ENCODE data around the gene MXD4. TPM values are rescaled to one million over a fixed set of nuclear protein-coding genes. Genes with fewer than 3 reads are reported as not detected.
A peak's percentile ranks its signal among the peaks of the same experiment; 100 is the strongest.

MXD4 gene
- total and polyA plus RNA-seq, 9 of the 15 experiments (the other 6 are each of a cell fraction or from before 2014, with no cell fraction given) = 0.06 to 13.5 (median 5.9) TPM

DNA sequence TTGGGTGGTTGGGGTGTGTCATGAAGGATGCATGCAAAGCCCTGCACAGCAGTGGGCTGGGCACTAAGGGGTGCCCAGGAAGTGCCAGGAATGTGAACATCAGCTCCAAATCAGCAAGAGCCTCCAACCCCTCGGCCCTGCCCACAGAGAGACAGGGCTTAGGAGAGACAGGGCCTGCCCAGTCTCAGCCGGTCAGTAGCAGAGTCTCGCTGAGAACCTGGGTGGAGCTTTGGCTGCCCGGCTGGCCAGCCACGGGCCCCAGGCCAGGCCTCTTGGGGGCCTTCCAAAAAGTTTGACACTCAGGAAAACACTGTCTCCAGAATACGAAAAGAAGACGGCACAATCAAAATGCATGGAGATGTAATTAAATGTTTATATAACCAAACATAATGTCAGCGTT is 4.3 kb upstream of the MXD4 start:
- H3K4me2 ChIP-seq (ENCODE audit: insufficient read depth, low read length) = no peak overlapping the region
- BruUV-seq (replicated peaks) = no TSS peak
- no peaks in the 10 kb centered on the region for H3K27me3 ChIP-seq (ENCODE audit: control insufficient read depth in 2 of 2, insufficient read depth in 2 of 2, low read length in 2 of 2)
- no peak overlapping the region for H3K4me3 ChIP-seq
- TF ChIP-seq NRF1 (conservative IDR thresholded peaks at IDR 0.05 in 1 of 2, IDR thresholded peaks at IDR 0.05 in 1 of 2) (no peak), JUNB (CRISPR knock-in tag; conservative IDR thresholded peaks at IDR 0.05) (no peak), BRF1 (IDR thresholded peaks at IDR 0.05; ENCODE audit: borderline replicate concordance, extremely low read depth, insufficient read length) (no peak), POLR2AphosphoS2 (IDR thresholded peaks at IDR 0.05; ENCODE audit: low read length) (no peak), LEF1 (IDR thresholded peaks at IDR 0.05) (no peak), TSC22D4 (tag; IDR thresholded peaks at IDR 0.05) (no peak), GABPA (tag; conservative IDR thresholded peaks at IDR 0.05; ENCODE audit: low read depth) (no peak), ZNF584 (CRISPR knock-in tag; IDR thresholded peaks at IDR 0.05; ENCODE audit: low read depth) (no peak), TBL1XR1 (IDR thresholded peaks at IDR 0.05; ENCODE audit: low read length in 2 of 2) (no peak), ZNF384 (IDR thresholded peaks at IDR 0.05; ENCODE audit: low read depth, low read length) (no peak)
- TF ChIP-seq, protein P1, sequence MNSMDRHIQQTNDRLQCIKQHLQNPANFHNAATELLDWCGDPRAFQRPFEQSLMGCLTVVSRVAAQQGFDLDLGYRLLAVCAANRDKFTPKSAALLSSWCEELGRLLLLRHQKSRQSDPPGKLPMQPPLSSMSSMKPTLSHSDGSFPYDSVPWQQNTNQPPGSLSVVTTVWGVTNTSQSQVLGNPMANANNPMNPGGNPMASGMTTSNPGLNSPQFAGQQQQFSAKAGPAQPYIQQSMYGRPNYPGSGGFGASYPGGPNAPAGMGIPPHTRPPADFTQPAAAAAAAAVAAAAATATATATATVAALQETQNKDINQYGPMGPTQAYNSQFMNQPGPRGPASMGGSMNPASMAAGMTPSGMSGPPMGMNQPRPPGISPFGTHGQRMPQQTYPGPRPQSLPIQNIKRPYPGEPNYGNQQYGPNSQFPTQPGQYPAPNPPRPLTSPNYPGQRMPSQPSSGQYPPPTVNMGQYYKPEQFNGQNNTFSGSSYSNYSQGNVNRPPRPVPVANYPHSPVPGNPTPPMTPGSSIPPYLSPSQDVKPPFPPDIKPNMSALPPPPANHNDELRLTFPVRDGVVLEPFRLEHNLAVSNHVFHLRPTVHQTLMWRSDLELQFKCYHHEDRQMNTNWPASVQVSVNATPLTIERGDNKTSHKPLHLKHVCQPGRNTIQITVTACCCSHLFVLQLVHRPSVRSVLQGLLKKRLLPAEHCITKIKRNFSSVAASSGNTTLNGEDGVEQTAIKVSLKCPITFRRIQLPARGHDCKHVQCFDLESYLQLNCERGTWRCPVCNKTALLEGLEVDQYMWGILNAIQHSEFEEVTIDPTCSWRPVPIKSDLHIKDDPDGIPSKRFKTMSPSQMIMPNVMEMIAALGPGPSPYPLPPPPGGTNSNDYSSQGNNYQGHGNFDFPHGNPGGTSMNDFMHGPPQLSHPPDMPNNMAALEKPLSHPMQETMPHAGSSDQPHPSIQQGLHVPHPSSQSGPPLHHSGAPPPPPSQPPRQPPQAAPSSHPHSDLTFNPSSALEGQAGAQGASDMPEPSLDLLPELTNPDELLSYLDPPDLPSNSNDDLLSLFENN (IDR thresholded peaks at IDR 0.05; ENCODE audit: low read depth in 2 of 2, low read length in 2 of 2) = no peak
- TF ChIP-seq, protein P2, sequence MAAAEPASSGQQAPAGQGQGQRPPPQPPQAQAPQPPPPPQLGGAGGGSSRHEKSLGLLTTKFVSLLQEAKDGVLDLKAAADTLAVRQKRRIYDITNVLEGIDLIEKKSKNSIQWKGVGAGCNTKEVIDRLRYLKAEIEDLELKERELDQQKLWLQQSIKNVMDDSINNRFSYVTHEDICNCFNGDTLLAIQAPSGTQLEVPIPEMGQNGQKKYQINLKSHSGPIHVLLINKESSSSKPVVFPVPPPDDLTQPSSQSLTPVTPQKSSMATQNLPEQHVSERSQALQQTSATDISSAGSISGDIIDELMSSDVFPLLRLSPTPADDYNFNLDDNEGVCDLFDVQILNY (CRISPR knock-in tag; IDR thresholded peaks at IDR 0.05) = no peak
- H4K20me1 ChIP-seq (replicated peaks; ENCODE audit: control insufficient read depth, insufficient read depth, low read length) = no peaks in the 10 kb centered on the region
- no peak overlapping the region for H2AFZ ChIP-seq (ENCODE audit: low read depth, low read length)
- ChIA-PET CTCF (ENCODE audit: low intra/inter-chr PET ratio) (no interaction called here), POLR2A (no interaction called here)
- no peaks in the 10 kb centered on the region; the same call in 2 of the 3 replicates for H3K79me2 ChIP-seq (ENCODE audit: control insufficient read depth, insufficient read depth, low read length)
- H3K9me1 ChIP-seq (ENCODE audit: control insufficient read depth, insufficient read depth, low read length) = no peaks in the 10 kb centered on the region
- H3K9ac ChIP-seq (ENCODE audit: insufficient read depth in 1 of 2, low read depth in 2 of 2, low read length in 2 of 2) = peak overlapping the region in 1 of 2 experiments; percentile 81; a peak in 2 of 4 replicates
- peaks cover 15 to 80% of the 10 kb centered on the region in 2 experiments for H3K4me1 ChIP-seq (replicated peaks in 1 of 2; ENCODE audit: control insufficient read depth in 2 of 2, insufficient read depth in 2 of 2, low read length in 2 of 2)
- ATAC-seq (no peak), FAIRE-seq (no peak), DNase-seq (ENCODE audit: extremely low read depth in 1 of 4, low spot score in 3 of 4) (no peak)
- intact Hi-C loops (cut with micrococcal nuclease) (no loop called here), in situ Hi-C loops (cut with MboI) (no loop called here)
- H3K36me3 ChIP-seq (ENCODE audit: control insufficient read depth, insufficient read depth, low read length) = no peaks in the 10 kb centered on the region; the same call in 2 of the 3 replicates
- no peak overlapping the region for H3K27ac ChIP-seq (ENCODE audit: extremely low read depth, low read depth, low read length)
- 81% methylated on average over 8 of the region's 8 CpGs for WGBS (ENCODE audit: insufficient coverage, low coverage, missing lambda C conversion rate)
- no peaks in the 10 kb centered on the region for H3K9me3 ChIP-seq (replicated peaks; ENCODE audit: control insufficient read depth, insufficient read depth, low read depth, low read length)

Measured in K562 (cell line).